AG08395 (cell line): ENCODE data around the gene CCM2.
"Not testable (repeated sequence)": the region's sequence is repeated elsewhere in the genome, so short reads cannot be mapped to it uniquely, and the experiment has no call there.

Experiments used
- DNase-seq: peaks from one replicate; pipeline ENCODE4 v3.0.0; 2012; ENCODE audit warnings: mixed read lengths, low spot score

Gene CCM2

DNA sequence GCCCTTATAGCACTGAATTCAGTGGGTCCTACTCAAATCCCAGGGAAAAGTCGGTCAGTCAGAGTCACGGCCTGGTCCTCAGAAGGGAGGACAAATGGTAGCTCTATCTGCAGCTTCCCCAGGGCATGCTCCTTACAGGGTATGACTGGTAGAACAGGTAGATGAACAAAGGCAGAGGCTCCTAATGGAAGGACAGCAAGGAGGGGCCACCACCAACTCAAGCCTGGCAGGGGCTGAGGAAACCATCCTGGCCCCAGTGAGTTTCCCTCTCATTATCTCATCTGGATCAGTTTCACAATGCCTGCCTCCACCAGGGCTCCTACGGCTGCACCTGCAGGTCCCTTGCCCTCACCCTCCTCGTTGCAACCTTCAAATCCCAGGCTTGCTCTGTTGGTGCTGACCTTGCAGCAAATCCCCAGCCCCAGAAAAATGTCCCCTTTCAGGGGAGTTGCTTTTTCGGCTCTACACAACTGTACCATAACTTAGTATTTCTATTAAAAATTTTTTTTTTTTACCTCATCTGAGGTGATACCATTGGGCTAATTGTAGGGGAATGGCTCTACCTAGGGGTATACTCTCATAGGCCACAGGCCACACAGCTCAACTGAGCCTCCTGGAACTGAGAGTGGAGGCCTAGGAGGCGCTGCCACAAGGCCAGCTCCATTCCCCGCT, 18.8 kb upstream of the CCM2 start:
- DNase-seq = no peak

DNA sequence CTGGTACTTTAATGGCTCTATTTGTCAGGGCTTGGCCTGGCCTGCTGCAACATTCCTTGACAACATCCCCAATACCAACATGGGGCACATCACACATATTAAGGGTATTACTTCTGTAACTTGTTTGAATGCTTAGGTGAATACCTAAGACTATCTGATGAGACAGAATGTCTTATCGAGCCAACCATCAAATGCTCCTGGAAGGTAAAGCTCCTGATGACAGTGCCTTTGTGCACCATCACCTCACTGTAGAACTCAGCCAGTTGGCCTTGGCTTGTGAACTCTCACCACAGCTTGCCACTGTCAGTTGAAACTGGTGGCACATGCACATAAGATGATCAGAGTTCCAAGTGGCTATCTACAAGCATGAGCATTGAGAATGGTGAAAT, 17.5 kb upstream of the CCM2 start:
- DNase-seq = no peak

DNA sequence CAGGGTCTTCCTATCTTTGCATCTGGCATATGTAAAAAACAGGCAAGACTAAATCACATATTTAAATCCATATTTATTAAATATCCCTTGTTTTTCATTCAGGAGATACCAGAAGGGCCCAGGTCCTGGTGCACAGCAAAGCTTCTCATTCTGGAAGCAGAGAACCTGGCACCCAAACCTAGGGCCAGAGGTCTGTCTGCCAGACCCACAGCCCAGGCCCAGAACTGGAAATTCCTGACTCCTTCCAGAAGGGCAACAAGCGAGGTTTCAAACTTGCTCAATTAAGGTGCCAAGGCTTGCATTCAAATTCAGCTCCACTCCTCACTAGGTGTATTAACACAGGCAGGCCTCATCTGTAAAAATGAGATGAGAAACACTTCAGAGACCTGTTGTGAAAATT, 17.0 kb upstream of the CCM2 start:
- no peak for DNase-seq

DNA sequence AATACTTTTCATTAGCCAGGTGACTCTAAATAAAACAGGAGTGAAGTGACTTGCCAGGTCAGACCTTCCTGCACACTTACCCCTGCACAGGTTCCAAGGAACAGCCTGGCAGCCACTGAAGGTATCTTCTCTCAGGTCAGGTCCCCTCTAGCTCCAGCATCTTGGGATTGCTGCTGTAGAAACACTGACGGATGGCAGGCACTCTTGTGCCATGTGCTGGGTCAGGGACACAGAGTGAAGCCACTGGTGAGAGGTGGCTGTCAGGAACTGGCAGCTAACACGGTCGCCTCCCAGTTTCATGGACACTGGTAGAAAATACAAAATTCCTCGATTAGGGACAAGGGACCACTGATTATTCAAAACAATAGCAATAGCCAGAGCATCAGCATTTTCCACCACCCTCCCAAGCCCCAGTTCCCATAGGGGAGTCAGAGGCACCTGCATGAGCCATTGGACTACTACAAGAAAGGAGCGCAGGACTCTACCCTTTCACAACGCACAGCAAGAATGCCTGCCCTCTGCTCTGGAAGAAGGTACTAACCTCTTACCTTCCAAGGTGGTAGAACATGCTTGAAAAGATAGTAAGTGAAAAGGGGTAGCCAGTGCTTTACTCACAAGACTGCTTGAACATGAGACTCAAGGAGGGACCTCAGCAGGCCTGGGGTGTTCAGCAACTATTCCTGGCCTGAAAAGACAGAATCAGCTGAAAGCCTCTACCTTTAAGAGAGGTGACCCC, 16.1 kb upstream of the CCM2 start:
- no peak for DNase-seq

DNA sequence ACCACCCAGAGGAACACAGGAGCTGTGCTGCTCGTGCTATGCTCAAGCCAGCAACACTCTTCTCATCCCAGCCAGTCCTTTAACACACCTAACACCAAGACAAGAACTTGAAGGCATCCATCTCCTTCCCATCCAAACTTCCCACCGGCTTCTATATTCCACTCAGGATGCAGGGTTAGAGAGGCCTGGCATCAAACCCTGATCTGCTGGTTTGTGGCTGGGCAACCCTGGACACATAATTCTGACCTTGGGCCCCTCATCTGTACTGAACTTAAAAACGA, 15.6 kb upstream of the CCM2 start:
- DNase-seq = no peak

DNA sequence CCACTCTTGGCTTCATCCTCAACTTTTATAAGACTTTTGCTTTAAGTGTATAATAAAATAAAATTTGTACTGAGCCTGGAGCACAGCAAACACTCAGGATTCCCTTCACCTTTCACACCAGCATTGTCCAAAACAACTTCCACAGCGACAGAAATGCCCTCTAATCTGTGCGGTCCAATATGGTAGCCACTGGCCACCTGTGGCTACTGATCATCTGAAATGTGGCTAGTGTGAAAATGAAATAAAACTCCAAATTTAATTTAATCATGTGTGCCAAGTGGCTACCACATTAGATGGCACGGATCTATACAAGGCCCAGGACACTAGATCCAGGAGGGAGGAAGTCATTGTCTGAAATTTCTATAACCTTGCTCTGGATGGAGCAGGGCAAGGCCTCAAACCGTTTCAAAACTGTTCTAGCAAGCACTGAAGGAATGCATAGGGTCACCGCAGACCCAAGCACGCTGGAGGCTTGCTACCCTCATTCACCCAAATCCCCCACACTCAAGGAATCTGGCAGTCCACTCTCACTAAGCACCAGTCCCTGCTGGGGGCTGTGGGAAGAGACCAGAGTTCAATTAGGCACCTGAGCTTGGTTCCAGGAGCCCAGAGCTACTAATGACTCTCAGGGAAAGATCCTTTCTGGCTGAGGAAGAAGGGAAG, 14.8 kb upstream of the CCM2 start:
- DNase-seq = no peak

DNA sequence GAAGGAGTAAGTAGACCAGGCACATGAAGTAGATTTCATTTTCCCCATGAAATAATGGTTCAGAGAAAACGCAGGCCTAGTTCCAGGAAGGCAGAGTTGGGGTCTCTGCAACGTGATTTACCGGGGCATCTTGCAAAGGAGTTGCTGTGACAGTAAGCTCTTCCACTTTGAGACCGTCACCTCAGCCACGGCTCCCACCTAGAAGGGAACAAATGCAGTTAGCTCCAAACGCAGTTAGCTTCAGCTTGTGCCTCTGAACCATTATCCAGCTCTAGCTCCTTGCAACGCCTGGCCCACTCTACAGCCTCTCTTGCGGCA, 14.1 kb upstream of the CCM2 start:
- DNase-seq = no peak

DNA sequence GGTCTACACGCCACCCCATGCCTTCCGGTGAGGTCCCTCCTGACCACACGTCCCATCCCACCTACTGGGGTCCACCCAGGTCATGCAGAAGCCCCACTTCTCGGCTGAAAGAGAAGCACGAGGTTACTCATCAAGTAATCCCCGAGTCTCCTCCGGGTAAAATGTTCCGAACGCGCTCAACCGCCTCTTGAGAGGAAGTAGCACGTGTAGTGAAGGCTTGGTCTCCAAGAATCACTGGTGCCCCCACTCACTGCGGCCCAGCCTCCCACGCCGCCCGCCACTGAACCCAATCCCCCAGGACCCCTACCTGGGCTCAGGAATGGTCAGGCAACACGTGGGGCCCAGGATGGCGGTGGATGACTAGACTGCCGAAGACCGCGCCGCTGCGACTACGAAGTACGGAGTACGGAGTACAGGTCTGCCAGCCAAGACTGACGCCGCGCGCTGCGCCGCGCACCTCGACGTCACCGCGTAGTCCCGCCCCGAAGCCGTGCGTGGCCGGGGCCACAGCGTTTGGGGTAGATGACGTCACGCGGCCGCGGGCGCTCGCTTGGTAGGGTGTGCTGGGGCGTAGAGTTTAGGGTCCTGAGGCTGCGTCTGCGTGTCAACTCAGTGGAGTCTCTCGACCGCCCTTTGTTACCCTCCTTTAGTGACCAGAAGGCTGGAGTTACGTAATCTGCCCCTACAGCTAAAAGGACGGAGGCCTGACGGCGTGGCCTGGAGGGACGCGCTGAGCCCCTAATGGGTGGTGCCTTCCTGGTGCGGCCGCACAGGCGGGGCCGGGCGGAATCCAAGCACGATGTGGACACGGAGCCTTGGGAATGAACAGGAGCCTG, 13.6 kb upstream of the CCM2 start:
- DNase-seq = peak; percentile 92

DNA sequence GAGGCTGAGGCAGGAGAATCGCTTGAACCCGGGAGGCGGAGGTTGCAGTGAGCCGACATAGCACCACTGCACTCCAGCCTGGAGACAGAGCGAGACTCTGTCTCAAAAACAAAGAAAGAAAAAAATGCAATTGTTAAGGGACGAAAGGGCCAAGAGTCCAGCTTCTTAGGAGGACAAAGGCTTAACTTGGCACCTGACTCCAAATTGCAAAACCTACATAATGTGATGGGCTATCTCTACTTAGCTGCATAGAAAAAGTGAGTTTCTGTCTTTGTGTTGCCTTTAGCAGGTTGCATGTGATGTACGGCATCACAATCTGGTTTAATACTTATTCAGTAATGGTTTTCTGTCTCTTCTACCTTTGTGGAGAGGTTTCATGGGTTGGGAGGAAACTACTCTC, 12.5 kb upstream of the CCM2 start:
- no peak for DNase-seq

DNA sequence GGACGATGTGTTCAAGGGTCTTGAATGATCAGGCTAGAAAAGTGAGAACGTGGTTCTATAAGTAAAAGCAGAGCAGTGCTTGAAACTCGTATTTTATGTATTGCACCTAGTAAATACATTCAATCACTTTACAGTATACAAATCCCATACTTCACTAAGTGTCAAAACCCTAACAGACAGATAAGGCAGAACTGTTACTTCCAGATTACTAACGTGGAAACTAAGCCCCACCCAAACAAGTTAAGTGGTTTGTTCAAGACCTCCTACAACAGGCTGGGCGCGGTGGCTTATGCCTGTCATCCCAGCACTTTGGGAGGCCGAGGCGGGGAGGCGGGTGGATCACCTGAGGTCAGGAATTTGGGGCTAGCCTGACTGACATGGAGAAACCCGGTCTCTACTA, 12.0 kb upstream of the CCM2 start:
- DNase-seq = no peak

DNA sequence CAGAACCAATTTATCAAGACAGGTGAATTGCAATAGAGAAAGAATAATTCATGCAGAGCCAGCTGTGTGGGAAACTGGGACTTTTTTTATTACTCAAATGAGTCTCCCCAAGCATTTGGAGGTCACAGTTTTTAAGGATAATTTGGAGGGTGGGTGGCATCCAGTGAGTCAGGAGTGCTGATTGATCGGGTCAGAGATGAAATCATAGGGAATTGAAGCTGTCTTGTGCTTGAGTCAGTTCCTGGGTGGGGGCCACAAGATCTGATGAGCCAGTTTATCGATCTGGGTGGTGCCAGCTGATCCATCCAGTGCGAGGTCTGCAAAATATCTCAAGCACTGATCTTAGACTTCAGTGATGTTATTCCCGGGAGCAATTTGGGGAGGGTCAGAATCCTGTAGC, 11.3 kb upstream of the CCM2 start:
- no peak for DNase-seq

DNA sequence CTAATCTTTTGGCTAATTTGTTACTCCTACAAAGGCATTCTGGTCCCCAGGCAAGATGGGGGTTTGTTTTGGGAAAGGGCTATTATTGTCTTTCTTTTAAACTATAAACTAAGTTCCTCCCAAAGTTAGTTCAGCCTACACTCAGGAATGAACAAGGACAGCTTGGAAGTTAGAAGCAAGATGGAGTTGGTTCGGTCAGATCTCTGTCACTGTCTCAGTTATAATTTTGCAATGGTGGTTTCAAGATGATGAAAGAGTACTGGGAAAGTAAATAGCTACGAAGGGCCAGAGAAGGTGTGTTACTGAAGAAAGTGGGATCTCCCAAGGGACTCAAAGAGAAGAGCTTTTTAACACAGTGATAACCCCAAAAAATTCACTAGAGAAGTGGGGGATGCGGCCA, 10.9 kb upstream of the CCM2 start:
- DNase-seq = no peak

DNA sequence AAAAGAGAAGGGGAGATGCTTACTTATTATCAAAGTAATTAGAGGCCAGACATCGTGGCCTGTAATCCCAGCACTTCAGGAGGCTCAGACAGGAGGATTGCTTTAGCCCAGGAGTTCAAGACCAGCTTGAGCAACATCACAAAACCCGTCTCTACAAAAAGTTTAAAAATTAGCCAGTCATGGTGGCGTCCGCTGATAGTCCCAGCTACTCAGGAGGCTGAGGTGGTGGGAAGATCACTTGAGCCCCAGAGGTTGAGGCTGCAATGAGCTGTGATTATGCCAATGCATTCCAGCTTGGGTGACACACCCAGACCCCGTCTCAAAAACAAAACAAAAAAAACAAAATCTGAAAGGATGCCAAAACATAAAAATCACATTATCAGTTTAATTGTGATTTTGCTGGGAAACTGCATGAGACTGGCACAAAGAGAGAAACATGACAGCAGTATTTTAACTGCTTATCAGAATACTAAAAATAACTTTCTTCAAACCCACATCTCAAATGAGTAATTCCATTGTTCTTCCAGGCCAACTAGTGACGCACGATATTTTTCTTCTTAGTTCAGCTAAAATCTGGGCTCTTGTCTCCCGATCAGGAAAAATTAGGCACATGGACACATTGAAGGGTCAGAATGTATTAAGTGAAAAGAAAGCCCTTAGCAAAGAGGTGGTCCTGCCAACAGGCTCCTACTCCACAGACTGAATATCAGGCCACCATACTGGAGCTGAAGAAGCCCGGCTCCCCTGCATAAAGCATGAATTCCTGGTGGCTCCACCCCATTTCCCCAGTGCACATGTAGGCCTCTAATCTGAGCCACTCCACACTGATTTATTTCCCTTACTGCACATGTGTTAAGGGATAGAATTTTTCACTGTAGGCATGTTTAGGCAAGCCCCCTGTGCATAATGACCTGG, 9.6 kb upstream of the CCM2 start:
- no peak for DNase-seq

DNA sequence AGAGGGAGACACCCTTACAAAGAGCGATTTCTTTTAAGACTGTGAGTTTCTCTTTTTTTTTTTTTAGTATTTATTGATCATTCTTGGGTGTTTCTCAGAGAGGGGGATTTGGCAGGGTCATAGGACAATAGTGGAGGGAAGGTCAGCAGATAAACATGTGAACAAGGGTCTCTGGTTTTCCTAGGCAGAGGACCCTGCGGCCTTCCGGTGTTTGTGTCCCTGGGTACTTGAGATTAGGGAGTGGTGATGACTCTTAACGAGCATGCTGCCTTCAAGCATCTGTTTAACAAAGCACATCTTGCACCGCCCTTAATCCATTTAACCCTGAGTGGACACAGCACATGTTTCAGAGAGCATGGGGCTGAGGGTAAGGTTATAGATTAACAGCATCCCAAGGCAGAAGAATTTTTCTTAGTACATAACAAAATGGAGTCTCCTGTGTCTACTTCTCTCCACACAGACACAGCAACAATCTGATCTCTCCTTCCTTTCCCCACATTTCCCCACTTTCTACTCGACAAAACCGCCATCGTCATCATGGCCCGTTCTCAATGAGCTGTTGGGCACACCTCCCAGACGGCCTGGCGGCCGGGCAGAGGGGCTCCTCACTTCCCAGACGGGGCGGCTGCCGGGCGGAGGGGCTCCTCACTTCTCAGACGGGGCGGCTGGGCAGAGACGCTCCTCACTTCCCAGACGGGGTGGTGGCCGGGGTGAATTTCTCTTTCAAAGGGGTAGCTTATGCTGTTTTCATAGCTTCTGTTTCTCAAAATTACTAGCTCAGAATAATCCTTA, 7.8 kb upstream of the CCM2 start:
- not testable (repeated sequence) for DNase-seq

DNA sequence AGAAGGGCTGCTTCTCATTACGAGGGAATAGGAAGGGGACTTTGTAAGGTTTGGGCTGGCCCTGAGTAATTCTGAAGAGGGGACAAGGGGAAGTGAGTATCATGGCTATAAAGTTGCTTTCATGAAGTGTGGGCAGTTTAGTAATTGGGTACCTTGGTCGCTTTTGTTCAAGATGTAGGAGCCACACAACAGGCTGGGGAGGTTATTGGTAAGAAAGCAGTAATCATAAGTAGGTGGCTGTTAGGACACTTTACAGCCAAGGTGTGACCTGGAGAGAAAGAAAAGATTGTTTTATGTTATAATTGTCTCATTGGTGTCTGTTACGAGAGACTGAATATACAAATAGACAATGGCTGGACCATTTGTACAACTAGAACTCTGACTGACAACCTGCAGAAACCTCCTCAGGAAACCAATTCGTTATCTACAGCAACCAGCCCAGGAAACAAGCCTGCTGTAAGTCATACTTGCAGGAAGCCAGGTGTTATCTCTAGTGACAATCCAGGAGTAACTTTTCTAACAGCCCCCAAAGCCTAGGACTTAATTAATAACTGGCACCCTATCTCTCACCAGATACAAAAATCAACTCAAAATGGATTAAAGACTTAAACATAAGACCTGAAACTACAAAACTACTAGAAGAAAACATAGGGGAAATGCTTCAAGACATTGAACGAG, 5.0 kb upstream of the CCM2 start:
- DNase-seq = no peak

DNA sequence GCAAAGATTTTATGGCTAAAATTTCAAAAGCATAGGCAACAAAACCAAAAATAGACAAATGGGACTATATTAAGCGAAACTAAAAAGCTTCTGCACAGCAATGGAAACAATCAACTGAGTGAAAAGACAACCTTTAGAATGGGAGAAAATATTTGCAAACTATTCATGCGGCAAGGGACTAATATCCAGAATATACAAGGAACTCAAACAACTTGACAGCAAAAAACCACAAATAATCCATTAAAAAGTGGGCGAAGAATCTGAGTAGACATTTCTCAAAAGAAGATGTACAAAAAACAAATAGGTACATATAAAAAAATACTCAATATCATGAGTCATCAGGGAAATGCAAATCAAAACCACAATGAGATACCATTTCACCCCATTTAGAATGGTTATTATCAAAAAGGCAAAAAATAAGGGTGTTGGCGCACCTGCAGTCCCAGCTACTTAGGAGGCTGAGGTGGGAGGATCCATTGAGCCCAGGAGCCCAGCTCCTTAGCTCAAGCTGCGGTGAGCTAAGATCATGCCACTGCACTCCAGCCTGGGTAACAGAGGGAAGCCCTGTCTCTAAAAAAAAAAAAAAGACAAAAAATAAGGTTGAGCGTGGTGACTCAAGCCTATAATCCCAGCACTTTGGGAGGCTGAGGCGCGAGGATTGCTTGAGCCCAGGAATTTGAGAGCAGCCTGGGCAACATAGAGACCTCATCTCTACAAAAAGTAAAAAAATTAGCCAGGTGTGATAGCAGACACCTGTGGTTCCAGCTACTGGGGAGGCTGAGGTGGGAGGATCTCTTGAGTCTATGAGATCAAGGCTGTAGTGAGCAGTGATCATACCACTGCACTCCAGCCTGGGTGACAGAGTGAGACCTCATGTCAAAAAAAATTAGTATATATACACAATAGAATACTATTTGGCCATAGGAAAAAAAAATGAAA, 4.2 kb upstream of the CCM2 start:
- DNase-seq = no peak

DNA sequence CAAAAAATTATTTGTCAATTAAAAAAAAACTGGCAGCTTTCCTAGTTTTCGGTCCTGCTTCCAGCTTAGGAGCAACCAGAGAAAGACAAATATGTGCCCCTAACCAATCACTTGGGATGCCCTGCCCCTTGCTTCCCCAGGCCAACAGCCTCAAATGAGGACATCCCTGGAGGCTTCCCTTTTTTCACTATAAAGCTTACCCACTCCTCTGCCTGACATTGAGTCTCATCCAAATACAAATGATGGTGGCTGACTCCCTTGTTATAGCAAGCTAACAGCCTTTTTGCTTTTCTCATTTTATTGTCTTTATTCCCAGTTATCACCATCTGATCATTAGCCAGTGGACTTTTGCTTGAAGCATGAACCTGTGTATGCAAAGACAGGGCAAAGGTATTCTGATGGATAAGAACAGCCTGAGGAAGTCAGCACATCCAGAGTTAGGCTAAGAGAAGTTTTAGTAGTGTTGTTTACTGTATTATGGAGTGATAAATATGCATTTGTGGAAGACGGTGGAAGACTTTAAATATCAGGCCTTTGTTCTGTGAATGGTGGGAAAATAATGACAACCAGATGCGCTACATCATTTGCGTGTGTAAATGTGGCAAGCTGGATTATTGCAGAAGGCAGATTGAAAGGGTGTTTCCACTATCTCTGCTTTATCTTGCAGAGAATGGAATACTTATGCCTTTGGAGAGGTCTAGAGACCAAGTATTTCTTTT, 1.7 kb upstream of the CCM2 start:
- no peak for DNase-seq

DNA sequence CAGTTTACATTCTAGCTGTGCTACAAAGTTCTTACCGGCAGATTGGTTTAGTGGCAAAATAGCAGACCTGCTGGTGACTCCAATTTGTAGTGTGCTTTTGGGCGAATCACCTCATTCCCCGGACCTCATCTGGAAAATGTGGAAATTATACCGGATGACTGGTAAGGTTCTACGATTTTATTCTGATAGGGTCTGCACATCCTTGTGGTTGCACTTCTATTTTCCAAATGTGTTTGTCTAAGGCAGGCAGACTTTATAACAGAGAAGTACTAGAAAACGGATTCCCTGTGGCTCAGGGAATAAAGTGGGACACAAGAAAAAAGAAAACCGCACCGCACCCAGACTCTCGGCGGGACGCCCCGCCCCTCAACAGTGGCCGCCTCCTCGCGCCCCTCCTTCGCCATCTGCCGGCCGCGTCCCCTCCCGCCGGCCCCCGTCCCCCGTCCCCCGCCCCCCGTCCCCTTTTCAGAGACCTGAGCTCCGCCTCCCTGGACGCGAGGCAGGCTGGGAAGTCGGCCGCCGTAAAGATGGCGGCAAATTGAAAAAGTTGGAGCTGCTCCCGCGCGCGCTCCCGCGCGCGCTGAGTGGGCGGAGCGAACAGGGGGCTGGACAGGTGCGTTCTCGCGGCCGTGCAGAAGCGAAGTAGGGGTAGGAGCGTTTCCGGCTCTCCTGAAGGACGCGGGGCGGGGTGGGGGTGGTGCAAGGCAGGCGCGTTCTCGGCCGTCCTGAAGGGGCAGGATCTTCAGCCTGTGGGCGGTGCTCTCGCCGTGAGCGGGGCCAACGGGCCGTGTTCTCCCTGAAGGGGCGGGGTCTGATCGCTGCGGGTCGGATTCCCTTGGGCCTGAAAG, 532 bp upstream of the CCM2 start:
- peak; percentile 98 for DNase-seq
